ENCODE results near the gene KPNB1.

The KPNB1 gene

DNA sequence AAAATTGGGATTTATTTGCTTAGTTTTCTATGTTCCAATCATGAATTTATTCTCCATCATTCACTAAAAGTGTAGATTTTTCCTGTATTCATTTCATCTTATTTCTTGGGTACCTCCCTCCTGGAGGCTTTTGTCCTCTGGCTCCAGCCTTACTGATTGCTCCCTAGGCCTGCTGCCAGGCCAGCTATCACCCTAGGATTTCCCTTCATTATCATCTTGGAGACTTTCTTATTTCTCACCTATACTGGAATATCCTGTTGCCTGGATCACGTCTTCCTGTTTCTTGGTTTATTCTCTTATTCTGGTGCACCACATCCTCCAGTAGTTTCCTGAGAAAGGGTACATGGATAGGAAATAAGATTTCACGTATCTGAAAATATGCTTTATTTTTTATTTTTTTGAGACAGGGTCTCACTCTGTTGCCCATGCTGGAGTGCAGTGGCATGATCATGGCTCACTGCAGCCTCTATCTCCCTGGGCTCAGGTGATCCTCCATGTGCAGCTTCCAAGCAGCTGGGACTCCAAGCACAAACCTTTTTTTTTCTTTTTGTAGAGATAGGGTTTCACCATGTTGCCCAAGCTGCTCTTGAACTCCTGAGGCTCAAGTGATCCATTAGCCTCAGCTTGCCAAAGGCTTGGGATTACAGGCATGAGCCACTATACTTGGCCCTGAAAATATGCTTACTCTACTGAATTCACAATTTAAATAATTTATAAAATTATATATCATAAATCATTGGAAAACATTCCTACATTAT lies 13.3 kb upstream of the KPNB1 start:
- H3K4me3 ChIP-seq (ENCODE audit: low read depth, low read length) = no peak overlapping the region
- TF ChIP-seq, protein P1, sequence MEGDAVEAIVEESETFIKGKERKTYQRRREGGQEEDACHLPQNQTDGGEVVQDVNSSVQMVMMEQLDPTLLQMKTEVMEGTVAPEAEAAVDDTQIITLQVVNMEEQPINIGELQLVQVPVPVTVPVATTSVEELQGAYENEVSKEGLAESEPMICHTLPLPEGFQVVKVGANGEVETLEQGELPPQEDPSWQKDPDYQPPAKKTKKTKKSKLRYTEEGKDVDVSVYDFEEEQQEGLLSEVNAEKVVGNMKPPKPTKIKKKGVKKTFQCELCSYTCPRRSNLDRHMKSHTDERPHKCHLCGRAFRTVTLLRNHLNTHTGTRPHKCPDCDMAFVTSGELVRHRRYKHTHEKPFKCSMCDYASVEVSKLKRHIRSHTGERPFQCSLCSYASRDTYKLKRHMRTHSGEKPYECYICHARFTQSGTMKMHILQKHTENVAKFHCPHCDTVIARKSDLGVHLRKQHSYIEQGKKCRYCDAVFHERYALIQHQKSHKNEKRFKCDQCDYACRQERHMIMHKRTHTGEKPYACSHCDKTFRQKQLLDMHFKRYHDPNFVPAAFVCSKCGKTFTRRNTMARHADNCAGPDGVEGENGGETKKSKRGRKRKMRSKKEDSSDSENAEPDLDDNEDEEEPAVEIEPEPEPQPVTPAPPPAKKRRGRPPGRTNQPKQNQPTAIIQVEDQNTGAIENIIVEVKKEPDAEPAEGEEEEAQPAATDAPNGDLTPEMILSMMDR (IDR thresholded peaks at IDR 0.05; ENCODE audit: low read depth, low read length) = no peak

DNA sequence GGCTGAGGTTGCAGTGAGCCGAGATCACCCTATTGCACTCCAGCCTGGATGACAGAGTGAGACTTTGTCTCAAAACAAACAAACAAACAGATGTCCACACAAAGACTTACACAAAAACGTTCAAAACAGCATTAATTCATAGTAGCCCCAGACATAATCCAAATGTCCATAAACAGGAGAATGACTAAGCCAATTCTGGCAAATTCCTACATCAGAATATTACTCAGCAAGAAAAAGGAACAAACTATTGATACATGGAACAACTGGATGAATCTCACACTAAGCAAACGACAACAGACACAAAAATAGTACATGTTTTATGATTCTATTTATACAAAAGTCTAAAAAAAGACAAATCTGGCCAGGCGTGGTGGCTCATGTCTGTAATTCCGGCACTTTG lies 10.8 kb upstream of the KPNB1 start:
- TF ChIP-seq, protein P1 (IDR thresholded peaks at IDR 0.05; ENCODE audit: low read depth, low read length) = no peak
- H3K4me3 ChIP-seq (ENCODE audit: low read depth, low read length) = no peak overlapping the region

DNA sequence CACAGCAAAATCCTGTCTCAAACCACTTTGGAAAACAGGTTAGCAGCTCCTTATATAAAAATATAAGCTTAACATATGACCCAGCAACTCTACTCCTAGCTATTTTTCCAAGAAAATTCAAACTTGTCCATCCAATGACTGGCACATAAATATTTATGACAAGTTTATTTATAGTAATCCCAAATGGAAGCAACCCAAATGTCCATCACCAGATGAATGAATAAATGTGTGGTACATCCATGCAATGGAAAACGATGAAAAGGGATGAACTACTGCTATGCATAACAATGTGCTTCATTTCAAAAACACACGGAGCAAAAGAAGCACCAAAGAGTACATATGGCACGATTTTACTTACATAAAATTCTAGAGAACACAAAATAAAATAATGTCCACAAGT lies 9.6 kb upstream of the KPNB1 start:
- TF ChIP-seq, protein P1 (IDR thresholded peaks at IDR 0.05; ENCODE audit: low read depth, low read length) = no peak

DNA sequence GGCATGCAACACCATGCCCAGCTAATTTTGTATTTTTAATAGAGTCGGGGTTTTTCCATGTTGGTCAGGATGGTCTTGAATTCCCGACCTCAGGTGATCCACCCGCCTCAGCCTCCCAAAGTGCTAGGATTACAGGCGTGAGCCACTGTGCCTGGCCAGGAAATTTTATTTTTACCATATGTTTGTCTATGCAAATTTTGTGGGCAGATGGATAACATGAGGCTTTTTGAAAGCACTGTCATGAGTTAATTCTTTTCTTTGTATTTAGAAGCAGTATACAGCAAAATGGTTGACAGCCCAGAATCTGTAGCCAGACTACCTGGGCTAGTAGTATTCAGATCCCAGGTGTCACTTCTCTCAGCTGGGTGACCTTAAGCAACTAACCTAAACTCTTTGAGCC lies 8.5 kb upstream of the KPNB1 start:
- TF ChIP-seq, protein P1 (IDR thresholded peaks at IDR 0.05; ENCODE audit: low read depth, low read length) = no peak
- no peak overlapping the region for H3K4me3 ChIP-seq (ENCODE audit: low read depth, low read length)

More for the DNA sequence above, 9.6 kb upstream of the KPNB1 start:
- no peak overlapping the region for H3K4me3 ChIP-seq (ENCODE audit: low read depth, low read length)

DNA sequence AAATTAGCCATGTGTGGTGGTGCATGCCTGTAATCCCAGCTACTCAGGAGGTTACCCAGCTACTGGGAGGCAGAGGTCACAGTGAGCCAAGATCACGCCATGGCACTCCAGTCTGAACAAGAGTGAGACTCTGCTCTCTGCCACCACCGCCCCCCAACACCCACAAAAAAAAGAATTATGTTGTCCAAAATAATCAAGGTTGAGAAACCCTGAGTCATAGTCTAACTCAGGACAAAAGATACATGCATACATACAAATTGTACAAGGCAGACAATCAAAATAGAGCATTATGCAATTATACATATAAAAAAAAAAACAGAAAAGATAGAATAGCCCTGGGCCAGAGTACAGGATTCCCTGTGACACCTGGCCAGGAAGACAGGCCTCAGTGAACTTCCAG lies 6.6 kb upstream of the KPNB1 start:
- H3K4me3 ChIP-seq (ENCODE audit: low read depth, low read length) = no peak overlapping the region
- TF ChIP-seq, protein P1 (IDR thresholded peaks at IDR 0.05; ENCODE audit: low read depth, low read length) = no peak

DNA sequence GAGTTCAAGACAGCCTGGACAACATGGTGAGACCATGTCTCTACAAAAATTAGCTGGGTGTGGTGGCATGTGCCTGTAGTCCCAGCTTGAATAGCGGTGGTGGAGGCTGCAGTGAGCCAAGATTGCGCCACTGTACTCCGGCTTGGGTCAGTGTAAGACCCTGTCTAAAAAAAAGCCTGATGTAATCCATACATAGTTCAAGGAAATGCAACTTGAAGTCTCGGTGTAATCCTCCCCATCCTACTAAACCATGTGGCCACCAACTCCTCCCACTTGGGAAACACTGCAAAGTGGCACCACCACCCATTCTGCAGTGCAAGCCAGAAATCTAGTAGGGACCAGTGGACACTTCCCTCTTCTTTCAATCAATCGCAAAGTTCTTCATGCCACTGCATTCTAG lies 5.4 kb upstream of the KPNB1 start:
- TF ChIP-seq, protein P1 (IDR thresholded peaks at IDR 0.05; ENCODE audit: low read depth, low read length) = no peak
- no peak overlapping the region for H3K4me3 ChIP-seq (ENCODE audit: low read depth, low read length)

DNA sequence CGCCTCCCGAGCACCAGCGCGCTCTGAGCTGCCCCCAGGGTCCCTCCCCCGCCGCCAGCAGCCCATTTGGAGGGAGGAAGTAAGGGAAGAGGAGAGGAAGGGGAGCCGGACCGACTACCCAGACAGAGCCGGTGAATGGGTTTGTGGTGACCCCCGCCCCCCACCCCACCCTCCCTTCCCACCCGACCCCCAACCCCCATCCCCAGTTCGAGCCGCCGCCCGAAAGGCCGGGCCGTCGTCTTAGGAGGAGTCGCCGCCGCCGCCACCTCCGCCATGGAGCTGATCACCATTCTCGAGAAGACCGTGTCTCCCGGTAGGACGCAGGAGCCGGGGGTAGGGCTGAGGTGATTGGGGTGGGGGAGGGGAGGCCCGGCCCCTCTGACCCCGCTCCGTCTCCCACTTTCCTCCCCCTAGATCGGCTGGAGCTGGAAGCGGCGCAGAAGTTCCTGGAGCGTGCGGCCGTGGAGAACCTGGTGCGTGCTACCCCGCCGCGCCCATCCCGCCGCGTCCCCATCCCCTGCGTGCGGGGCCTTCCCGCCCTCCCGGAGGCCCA lies 329 bp downstream of the KPNB1 start:
- H3K4me3 ChIP-seq (ENCODE audit: low read depth, low read length) = peak overlapping the region; percentile 82
- TF ChIP-seq, protein P1 (IDR thresholded peaks at IDR 0.05; ENCODE audit: low read depth, low read length) = no peak
